KOPT-K1 (cell line): ENCODE results near the gene NPTX1.

ENCODE experiments used
- H3K27ac ChIP-seq: fragments of 200-600 bp; sonication (generic); 2 replicates; pipeline ENCODE4 v1.5.1; 2016; ENCODE audit warnings: antibody characterized with exemption, mild to moderate bottlenecking, low read depth, low read length; ENCODE audit not compliant: poor library complexity, severe bottlenecking
- H3K36me3 ChIP-seq: fragments of 200-600 bp; sonication (generic); 2 replicates; pipeline ENCODE4 v1.5.1; 2017; ENCODE audit warnings: antibody characterized with exemption, mild to moderate bottlenecking, low read length, moderate library complexity; ENCODE audit not compliant: insufficient read depth
- H3K9me3 ChIP-seq: fragments of 200-600 bp; sonication (generic); 2 replicates; pipeline ENCODE4 v1.5.1; 2017; ENCODE audit warnings: antibody characterized with exemption, low read length, mild to moderate bottlenecking; ENCODE audit not compliant: insufficient read depth, poor library complexity, severe bottlenecking

The NPTX1 gene

GRCh38 chr17:80461528-80462160 is 14.8 kb downstream of the NPTX1 start:
- H3K9me3 ChIP-seq, result no peaks in the 10 kb centered on the region
- H3K27ac ChIP-seq, result no peak overlapping the region
- H3K36me3 ChIP-seq, result no peaks in the 10 kb centered on the region

GRCh38 chr17:80460429-80460834 is 16.0 kb downstream of the NPTX1 start:
- Histone ChIP-seq H3K27ac (no peak overlapping the region), H3K36me3 (no peaks in the 10 kb centered on the region), H3K9me3 (no peaks in the 10 kb centered on the region)

- no peaks in the 10 kb centered on the region for H3K36me3 ChIP-seq
- no peaks in the 10 kb centered on the region for H3K9me3 ChIP-seq
- no peak overlapping the region for H3K27ac ChIP-seq
Observed at GRCh38 chr17:80459234-80459633, 17.2 kb downstream of the NPTX1 start.

GRCh38 chr17:80458016-80458415 is 18.4 kb downstream of the NPTX1 start:
- Histone ChIP-seq H3K9me3 (no peaks in the 10 kb centered on the region), H3K27ac (no peak overlapping the region), H3K36me3 (no peaks in the 10 kb centered on the region)

GRCh38 chr17:80457236-80457856 is 19.1 kb downstream of the NPTX1 start:
- H3K36me3 ChIP-seq, result no peaks in the 10 kb centered on the region
- H3K9me3 ChIP-seq, result no peaks in the 10 kb centered on the region
- H3K27ac ChIP-seq, result no peak overlapping the region

- H3K27ac ChIP-seq, result no peak overlapping the region
- H3K36me3 ChIP-seq, result no peaks in the 10 kb centered on the region
- H3K9me3 ChIP-seq, result no peaks in the 10 kb centered on the region
Observed at GRCh38 chr17:80456465-80457235, 19.8 kb downstream of the NPTX1 start.

- H3K9me3 ChIP-seq, result no peaks in the 10 kb centered on the region
- no peaks in the 10 kb centered on the region for H3K36me3 ChIP-seq
- H3K27ac ChIP-seq, result no peak overlapping the region
Observed at GRCh38 chr17:80455784-80456183, 20.6 kb downstream of the NPTX1 start.

GRCh38 chr17:80455336-80455710 is 21.1 kb downstream of the NPTX1 start:
- no peaks in the 10 kb centered on the region for H3K9me3 ChIP-seq
- no peaks in the 10 kb centered on the region for H3K36me3 ChIP-seq
- H3K27ac ChIP-seq, result peak overlapping the region; percentile 92

GRCh38 chr17:80454557-80455335 is 21.7 kb downstream of the NPTX1 start:
- Histone ChIP-seq H3K9me3 (no peaks in the 10 kb centered on the region), H3K36me3 (no peaks in the 10 kb centered on the region), H3K27ac (peak overlapping the region; percentile 92)

GRCh38 chr17:80453998-80454556 is 22.3 kb downstream of the NPTX1 start:
- H3K9me3 ChIP-seq, result no peaks in the 10 kb centered on the region
- peak overlapping the region; percentile 92 for H3K27ac ChIP-seq

GRCh38 chr17:80453126-80453997 is 23.0 kb downstream of the NPTX1 start:
- H3K27ac ChIP-seq, result peak overlapping the region; percentile 92
- H3K36me3 ChIP-seq, result no peaks in the 10 kb centered on the region
- H3K9me3 ChIP-seq, result no peaks in the 10 kb centered on the region

More at GRCh38 chr17:80453998-80454556, 22.3 kb downstream of the NPTX1 start:
- H3K36me3 ChIP-seq, result no peaks in the 10 kb centered on the region

- no peaks in the 10 kb centered on the region for H3K36me3 ChIP-seq
- no peak overlapping the region for H3K27ac ChIP-seq
Observed at GRCh38 chr17:80452173-80452915, 24.1 kb downstream of the NPTX1 start.

GRCh38 chr17:80451104-80451775 is 25.2 kb downstream of the NPTX1 start:
- Histone ChIP-seq H3K9me3 (no peaks in the 10 kb centered on the region), H3K36me3 (no peaks in the 10 kb centered on the region), H3K27ac (no peak overlapping the region)

More at GRCh38 chr17:80452173-80452915, 24.1 kb downstream of the NPTX1 start:
- H3K9me3 ChIP-seq, result no peaks in the 10 kb centered on the region
